Stomach smooth muscle (tissue), 2 donors: ENCODE results near the gene POLG2.
A peak's percentile ranks its signal among the peaks of the same experiment; 100 is the strongest.
"Not testable (repeated sequence)": the region's sequence is repeated elsewhere in the genome, so short reads cannot be mapped to it uniquely, and the experiment has no call there.

Experiments used
- H3K27ac ChIP-seq: one replicate; pipeline ENCODE4 v1.7.0; 2013; ENCODE audit warnings: mild to moderate bottlenecking, low read length, inconsistent platforms
- H3K27me3 ChIP-seq, 2 donors: one replicate each; pipeline ENCODE4 v1.7.0; 2013; ENCODE audit warnings: low read length in 2 of 2; ENCODE audit not compliant: insufficient read depth in 2 of 2, control insufficient read depth in 1 of 2
- H3K36me3 ChIP-seq, 2 donors: one replicate each; pipeline ENCODE4 v1.7.0; 2013; ENCODE audit warnings: low read length in 2 of 2; ENCODE audit not compliant: control insufficient read depth in 2 of 2, insufficient read depth in 2 of 2
- H3K4me1 ChIP-seq: one replicate; pipeline ENCODE4 v1.7.0; 2013; ENCODE audit warnings: low read length; ENCODE audit not compliant: control insufficient read depth, insufficient read depth
- H3K4me3 ChIP-seq, 2 donors: one replicate each; pipeline ENCODE4 v1.7.0; 2013; ENCODE audit warnings: low read length in 2 of 2
- H3K9ac ChIP-seq, 2 donors: one replicate each; pipeline ENCODE4 v1.7.0; 2013; ENCODE audit warnings: low read length in 2 of 2, mild to moderate bottlenecking in 1 of 2
- H3K9me3 ChIP-seq, 2 donors: one replicate each; pipeline ENCODE4 v1.7.0; 2013; ENCODE audit warnings: low read length in 2 of 2; ENCODE audit not compliant: control insufficient read depth in 2 of 2
- donor health status: healthy.
- donor health status: Pancreatic carcinoma.

The POLG2 gene

GRCh38 chr17:64499805-64500486 lies 3.1 kb upstream of the POLG2 start:
- Histone ChIP-seq H3K27me3 (no peaks in the 10 kb centered on the region), H3K27ac (no peak overlapping the region), H3K4me1 (peaks cover 39% of the 10 kb centered on the region), H3K36me3 (peaks cover 51 to 64% of the 10 kb centered on the region in 2 donors), H3K9me3 (no peaks in the 10 kb centered on the region), H3K9ac (no peak overlapping the region), H3K4me3 (no peak overlapping the region)

- no peak overlapping the region for H3K9ac ChIP-seq
- H3K4me3 ChIP-seq: no peak overlapping the region
- no peaks in the 10 kb centered on the region for H3K9me3 ChIP-seq
- H3K36me3 ChIP-seq: peaks cover 45 to 51% of the 10 kb centered on the region in 2 donors
- peaks cover 30% of the 10 kb centered on the region for H3K4me1 ChIP-seq
- no peaks in the 10 kb centered on the region for H3K27me3 ChIP-seq
- no peak overlapping the region for H3K27ac ChIP-seq
These were observed 1.7 kb upstream of the POLG2 start for GRCh38 chr17:64498308-64499203.

- peaks cover 38 to 41% of the 10 kb centered on the region in 2 donors for H3K36me3 ChIP-seq
- peaks cover 24% of the 10 kb centered on the region for H3K4me1 ChIP-seq
- H3K27me3 ChIP-seq: no peaks in the 10 kb centered on the region
- H3K9me3 ChIP-seq: no peaks in the 10 kb centered on the region
- peak overlapping the region; percentile 88 for H3K4me3 ChIP-seq
- peak overlapping the region; percentile 71 for H3K27ac ChIP-seq
- H3K9ac ChIP-seq: peak overlapping the region; percentile 46 to 86
These were observed 746 bp upstream of the POLG2 start for GRCh38 chr17:64497565-64498035.

- H3K4me1 ChIP-seq: peaks cover 17% of the 10 kb centered on the region
- no peaks in the 10 kb centered on the region for H3K9me3 ChIP-seq
- H3K27me3 ChIP-seq: no peaks in the 10 kb centered on the region
- H3K27ac ChIP-seq: peak overlapping the region; percentile 71
- peak overlapping the region; percentile 63 to 75 for H3K9ac ChIP-seq
- H3K36me3 ChIP-seq: peaks cover 27 to 29% of the 10 kb centered on the region in 2 donors
- H3K4me3 ChIP-seq: peak overlapping the region; percentile 88
These were observed 487 bp downstream of the POLG2 start for GRCh38 chr17:64496348-64496785.

GRCh38 chr17:64495300-64495699 lies 1.6 kb downstream of the POLG2 start:
- peak overlapping the region in 1 of 2 donors; percentile 3 for H3K4me3 ChIP-seq
- H3K27ac ChIP-seq, H3K9me3 ChIP-seq, H3K27me3 ChIP-seq, H3K9ac ChIP-seq: not testable (repeated sequence)
- peaks cover 16% of the 10 kb centered on the region for H3K4me1 ChIP-seq
- peaks cover 22% of the 10 kb centered on the region in 2 donors for H3K36me3 ChIP-seq

- Histone ChIP-seq H3K27me3 (no peaks in the 10 kb centered on the region), H3K9ac (no peak overlapping the region), H3K9me3 (no peaks in the 10 kb centered on the region), H3K4me3 (no peak overlapping the region), H3K4me1 (peaks cover 11% of the 10 kb centered on the region), H3K36me3 (peaks cover 13 to 16% of the 10 kb centered on the region in 2 donors), H3K27ac (no peak overlapping the region)
These were observed 2.7 kb downstream of the POLG2 start for GRCh38 chr17:64494121-64494520.

GRCh38 chr17:64492481-64493109 lies 4.3 kb downstream of the POLG2 start:
- no peak overlapping the region for H3K4me3 ChIP-seq

GRCh38 chr17:64491994-64492393 lies 4.9 kb downstream of the POLG2 start:
- Histone ChIP-seq H3K4me1 (peaks cover 5% of the 10 kb centered on the region), H3K27ac (no peak overlapping the region)

More at GRCh38 chr17:64492481-64493109, 4.3 kb downstream of the POLG2 start:
- Histone ChIP-seq H3K9ac (no peak overlapping the region), H3K27ac (no peak overlapping the region), H3K27me3 (no peaks in the 10 kb centered on the region), H3K36me3 (peaks cover 7 to 14% of the 10 kb centered on the region in 2 donors), H3K9me3 (no peaks in the 10 kb centered on the region), H3K4me1 (peaks cover 11% of the 10 kb centered on the region)

GRCh38 chr17:64491034-64491860 lies 5.6 kb downstream of the POLG2 start:
- H3K36me3 ChIP-seq: peaks cover 7 to 14% of the 10 kb centered on the region in 2 donors

More at GRCh38 chr17:64491994-64492393, 4.9 kb downstream of the POLG2 start:
- no peak overlapping the region for H3K4me3 ChIP-seq
- H3K9me3 ChIP-seq: no peaks in the 10 kb centered on the region
- H3K9ac ChIP-seq: no peak overlapping the region
- H3K27me3 ChIP-seq: no peaks in the 10 kb centered on the region
- H3K36me3 ChIP-seq: peaks cover 7 to 14% of the 10 kb centered on the region in 2 donors

GRCh38 chr17:64488301-64488700 lies 8.6 kb downstream of the POLG2 start:
- Histone ChIP-seq H3K36me3 (peaks cover 17 to 22% of the 10 kb centered on the region in 2 donors), H3K27me3 (no peaks in the 10 kb centered on the region)

More at GRCh38 chr17:64491034-64491860, 5.6 kb downstream of the POLG2 start:
- Histone ChIP-seq H3K27ac (no peak overlapping the region), H3K27me3 (no peaks in the 10 kb centered on the region), H3K4me1 (peaks cover 5% of the 10 kb centered on the region), H3K9ac (no peak overlapping the region), H3K4me3 (no peak overlapping the region), H3K9me3 (no peaks in the 10 kb centered on the region)

More at GRCh38 chr17:64488301-64488700, 8.6 kb downstream of the POLG2 start:
- Histone ChIP-seq H3K9ac (no peak overlapping the region), H3K4me1 (no peaks in the 10 kb centered on the region), H3K27ac (no peak overlapping the region), H3K9me3 (no peaks in the 10 kb centered on the region), H3K4me3 (no peak overlapping the region)
